Osteoblast (primary cell): ENCODE measurements around the gene SVOPL. TPM values are rescaled to one million over a fixed set of nuclear protein-coding genes. Genes with fewer than 3 reads are reported as not detected.

Experiments
- DNase-seq: peaks from one replicate; pipeline ENCODE4 v3.0.0; 2011; ENCODE audit warnings: low spot score, mixed read lengths; ENCODE audit not compliant: insufficient read length; ENCODE audit errors: missing footprints
- H2AFZ ChIP-seq: 2 replicates; pipeline ENCODE4 v1.6.0; 2011; ENCODE audit warnings: mild to moderate bottlenecking, low read length
- H3K27ac ChIP-seq: 2 replicates; pipeline ENCODE4 v1.5.1; 2011; ENCODE audit warnings: mild to moderate bottlenecking, low read depth, low read length, moderate library complexity
- H3K27me3 ChIP-seq: 2 replicates; pipeline ENCODE4 v1.6.0; 2012; ENCODE audit warnings: mild to moderate bottlenecking, control low read depth, inconsistent platforms, low read length, moderate library complexity; ENCODE audit not compliant: insufficient read depth
- H3K36me3 ChIP-seq: 2 replicates; pipeline ENCODE4 v1.5.1; 2011; ENCODE audit warnings: mild to moderate bottlenecking, low read length, control low read depth, moderate library complexity; ENCODE audit not compliant: insufficient read depth
- H3K4me1 ChIP-seq: 2 replicates; pipeline ENCODE4 v1.5.1; 2011; ENCODE audit warnings: mild to moderate bottlenecking, low read length, control low read depth, moderate library complexity; ENCODE audit not compliant: insufficient read depth
- H3K4me2 ChIP-seq: 2 replicates; pipeline ENCODE4 v1.6.0; 2011; ENCODE audit warnings: mild to moderate bottlenecking, low read length; ENCODE audit not compliant: insufficient read depth
- H3K4me3 ChIP-seq: fragments of 200-600 bp; sonication (generic); 3 replicates; pipeline ENCODE4 v1.5.1; 2012; ENCODE audit warnings: mild to moderate bottlenecking, low read length, inconsistent platforms; ENCODE audit not compliant: insufficient read depth
- H3K79me2 ChIP-seq: 2 replicates; pipeline ENCODE4 v1.6.0; 2012; ENCODE audit warnings: mild to moderate bottlenecking, low read length, control low read depth, inconsistent platforms; ENCODE audit not compliant: insufficient read depth
- H3K9me3 ChIP-seq: 2 replicates; pipeline ENCODE4 v1.5.1; 2011; ENCODE audit warnings: low read depth, low read length, control low read depth
- H4K20me1 ChIP-seq: 2 replicates; pipeline ENCODE4 v1.6.0; 2012; ENCODE audit warnings: mild to moderate bottlenecking, low read length, control low read depth; ENCODE audit not compliant: insufficient read depth
- total RNA-seq: library from RNA; depleted of rRNA; stranded (reverse); fragments of >200 nt; gene quantifications from 2 replicates; pipeline ENCODE4 v1.2.3, GENCODE V29; 2012
- TF ChIP-seq, protein P1 (sequence below): IDR thresholded peaks from 2 replicates; pipeline ENCODE4 v1.5.1; 2011; ENCODE audit warnings: mild to moderate bottlenecking, low read depth, low read length, moderate library complexity; ENCODE audit errors: extremely low read depth

The SVOPL gene
- total RNA-seq, 1 donor, result not detected

DNA sequence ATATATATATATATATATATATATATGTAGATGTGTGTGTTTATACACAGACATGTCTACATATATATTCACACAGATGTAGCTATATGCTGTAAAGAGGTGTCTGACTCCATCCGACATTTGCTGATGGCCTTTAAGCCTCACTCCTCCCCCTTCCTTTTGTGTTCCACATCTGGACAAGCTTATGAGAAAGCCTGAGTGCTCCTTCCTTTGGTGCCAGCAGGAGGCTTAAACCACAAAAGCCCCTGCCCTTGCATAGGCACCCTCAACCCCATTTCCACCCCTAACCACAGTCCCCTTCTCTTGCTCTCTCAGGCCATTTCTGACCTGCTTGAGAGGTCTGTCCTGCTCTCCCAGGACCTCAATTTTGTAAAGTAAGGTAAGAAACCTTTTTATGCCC lies 98.7 kb downstream of the SVOPL start:
- no peaks in the 10 kb centered on the region for H4K20me1 ChIP-seq
- no peaks in the 10 kb centered on the region for H3K4me1 ChIP-seq
- no peak for DNase-seq
- H3K27me3 ChIP-seq, result no peaks in the 10 kb centered on the region
- H3K79me2 ChIP-seq, result no peaks in the 10 kb centered on the region
- no peaks in the 10 kb centered on the region for H3K9me3 ChIP-seq
- H3K27ac ChIP-seq, result no peak overlapping the region
- no peaks in the 10 kb centered on the region for H3K36me3 ChIP-seq
- no peak overlapping the region for H3K4me3 ChIP-seq
- H3K4me2 ChIP-seq, result no peak overlapping the region
- TF ChIP-seq, protein P1, sequence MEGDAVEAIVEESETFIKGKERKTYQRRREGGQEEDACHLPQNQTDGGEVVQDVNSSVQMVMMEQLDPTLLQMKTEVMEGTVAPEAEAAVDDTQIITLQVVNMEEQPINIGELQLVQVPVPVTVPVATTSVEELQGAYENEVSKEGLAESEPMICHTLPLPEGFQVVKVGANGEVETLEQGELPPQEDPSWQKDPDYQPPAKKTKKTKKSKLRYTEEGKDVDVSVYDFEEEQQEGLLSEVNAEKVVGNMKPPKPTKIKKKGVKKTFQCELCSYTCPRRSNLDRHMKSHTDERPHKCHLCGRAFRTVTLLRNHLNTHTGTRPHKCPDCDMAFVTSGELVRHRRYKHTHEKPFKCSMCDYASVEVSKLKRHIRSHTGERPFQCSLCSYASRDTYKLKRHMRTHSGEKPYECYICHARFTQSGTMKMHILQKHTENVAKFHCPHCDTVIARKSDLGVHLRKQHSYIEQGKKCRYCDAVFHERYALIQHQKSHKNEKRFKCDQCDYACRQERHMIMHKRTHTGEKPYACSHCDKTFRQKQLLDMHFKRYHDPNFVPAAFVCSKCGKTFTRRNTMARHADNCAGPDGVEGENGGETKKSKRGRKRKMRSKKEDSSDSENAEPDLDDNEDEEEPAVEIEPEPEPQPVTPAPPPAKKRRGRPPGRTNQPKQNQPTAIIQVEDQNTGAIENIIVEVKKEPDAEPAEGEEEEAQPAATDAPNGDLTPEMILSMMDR, result no peak
- H2AFZ ChIP-seq, result no peak overlapping the region

DNA sequence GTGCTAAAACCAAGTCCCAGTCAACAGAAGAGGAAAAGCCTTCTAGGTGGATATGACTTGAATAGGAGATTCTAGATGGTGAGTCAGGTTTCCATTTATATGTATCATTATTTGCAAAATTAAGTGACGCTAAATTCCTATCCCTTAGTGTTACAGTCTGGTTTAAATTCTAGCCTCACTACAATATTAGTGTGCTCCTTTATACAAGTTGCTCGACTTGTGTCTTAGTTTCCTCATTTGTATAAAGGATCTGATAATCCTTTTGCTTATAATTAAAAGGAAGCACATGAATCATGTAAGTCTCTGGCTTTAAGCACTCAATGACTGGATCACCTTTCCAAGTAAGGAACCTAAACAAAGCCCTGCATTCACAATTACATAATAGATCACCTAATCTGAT lies 105.7 kb downstream of the SVOPL start:
- Histone ChIP-seq H3K79me2 (no peaks in the 10 kb centered on the region), H4K20me1 (no peaks in the 10 kb centered on the region), H3K4me2 (no peak overlapping the region), H3K4me1 (no peaks in the 10 kb centered on the region), H3K27ac (no peak overlapping the region), H3K36me3 (no peaks in the 10 kb centered on the region), H2AFZ (no peak overlapping the region), H3K9me3 (no peaks in the 10 kb centered on the region), H3K27me3 (no peaks in the 10 kb centered on the region), H3K4me3 (no peak overlapping the region)
- no peak for DNase-seq
- TF ChIP-seq, protein P1, result no peak

DNA sequence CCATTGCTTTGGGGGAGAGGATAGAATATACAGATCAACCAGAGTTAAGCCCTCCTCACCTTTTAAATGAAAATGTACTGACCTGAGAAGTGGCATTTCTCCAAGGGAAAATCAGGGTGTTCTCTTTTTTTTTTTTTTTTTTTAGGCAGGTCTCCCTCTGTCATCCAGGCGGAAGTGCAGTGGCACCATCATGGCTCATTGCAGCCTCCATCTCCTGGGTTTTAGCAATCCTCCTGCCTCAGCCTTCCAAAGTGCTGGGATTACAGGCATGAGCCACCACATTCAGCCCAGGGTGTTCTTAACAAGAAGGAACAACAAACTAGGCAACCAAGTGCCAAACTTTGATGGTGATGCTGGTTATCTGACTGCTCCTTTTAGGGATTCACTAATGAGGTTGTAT lies 111.0 kb downstream of the SVOPL start:
- Histone ChIP-seq H3K27ac (no peak overlapping the region), H3K4me3 (no peak overlapping the region), H3K4me2 (no peak overlapping the region), H3K79me2 (no peaks in the 10 kb centered on the region), H3K36me3 (no peaks in the 10 kb centered on the region), H3K9me3 (no peaks in the 10 kb centered on the region), H3K4me1 (no peaks in the 10 kb centered on the region), H2AFZ (no peak overlapping the region), H3K27me3 (no peaks in the 10 kb centered on the region), H4K20me1 (no peaks in the 10 kb centered on the region)
- DNase-seq, result no peak
- TF ChIP-seq, protein P1, result no peak

DNA sequence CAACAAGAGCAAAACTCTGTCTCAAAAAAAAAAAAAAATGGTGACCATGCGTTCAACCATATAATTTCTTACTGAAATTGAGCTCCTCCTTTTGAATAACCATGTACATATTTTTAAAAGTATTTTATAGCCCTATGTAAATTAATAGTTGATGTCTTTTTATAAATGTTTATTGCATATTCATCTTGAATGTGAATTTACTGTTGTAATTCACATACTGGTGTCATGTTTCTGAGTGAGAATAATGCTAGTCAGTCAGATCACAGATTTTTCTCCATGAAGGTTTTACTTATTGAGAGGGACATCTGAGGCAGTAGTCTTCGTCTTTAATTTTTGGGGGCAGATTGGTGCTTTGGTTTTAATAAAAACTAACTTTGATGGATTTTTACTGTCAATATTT lies 112.2 kb downstream of the SVOPL start:
- TF ChIP-seq, protein P1, result no peak
- H4K20me1 ChIP-seq, result no peaks in the 10 kb centered on the region

More for the DNA sequence above, 112.2 kb downstream of the SVOPL start:
- DNase-seq, result no peak
- H3K4me3 ChIP-seq, result no peak overlapping the region
- H3K27me3 ChIP-seq, result no peaks in the 10 kb centered on the region
- no peaks in the 10 kb centered on the region for H3K79me2 ChIP-seq
- no peak overlapping the region for H2AFZ ChIP-seq
- no peaks in the 10 kb centered on the region for H3K9me3 ChIP-seq
- no peaks in the 10 kb centered on the region for H3K36me3 ChIP-seq
- no peak overlapping the region for H3K4me2 ChIP-seq
- H3K4me1 ChIP-seq, result no peaks in the 10 kb centered on the region
- no peak overlapping the region for H3K27ac ChIP-seq
